HG03175 (cell line): Measurements from ENCODE around the gene DRD4.
A peak's percentile ranks its signal among the peaks of the same experiment; 100 is the strongest.

Source experiments
- ATAC-seq: cut with Tn5 transposase; IDR thresholded peaks from one replicate; pipeline ENCODE4 v1.9.1; 2021; ENCODE audit warnings: mild to moderate bottlenecking, moderate library complexity; ENCODE audit not compliant: unreplicated experiment

Gene DRD4

DNA sequence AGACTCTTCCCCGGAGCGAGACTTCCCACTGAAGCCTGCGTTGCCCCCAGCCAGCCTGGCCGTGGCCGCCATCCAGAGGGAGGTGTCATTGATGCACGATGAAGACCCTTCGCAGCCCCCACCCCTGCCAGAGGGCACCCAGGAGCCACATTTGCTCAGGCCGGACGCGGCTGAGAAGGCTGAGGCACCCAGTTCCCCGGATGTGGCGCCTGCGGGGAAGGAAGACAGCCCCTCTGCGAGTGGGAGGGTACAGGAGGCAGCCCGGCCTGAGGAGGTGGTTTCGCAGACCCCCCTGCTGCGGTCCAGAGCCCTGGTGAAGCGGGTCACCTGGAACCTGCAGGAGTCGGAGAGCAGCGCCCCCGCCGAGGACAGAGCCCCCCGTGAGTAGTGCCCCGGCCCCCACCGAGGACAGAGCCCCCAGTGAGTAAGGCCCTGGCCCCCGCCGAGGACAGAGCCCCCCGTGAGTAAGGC, 27.7 kb upstream of the DRD4 start:
- no peak for ATAC-seq

GRCh38 chr11:610146-610801, 26.8 kb upstream of the DRD4 start:
- no peak for ATAC-seq

DNA sequence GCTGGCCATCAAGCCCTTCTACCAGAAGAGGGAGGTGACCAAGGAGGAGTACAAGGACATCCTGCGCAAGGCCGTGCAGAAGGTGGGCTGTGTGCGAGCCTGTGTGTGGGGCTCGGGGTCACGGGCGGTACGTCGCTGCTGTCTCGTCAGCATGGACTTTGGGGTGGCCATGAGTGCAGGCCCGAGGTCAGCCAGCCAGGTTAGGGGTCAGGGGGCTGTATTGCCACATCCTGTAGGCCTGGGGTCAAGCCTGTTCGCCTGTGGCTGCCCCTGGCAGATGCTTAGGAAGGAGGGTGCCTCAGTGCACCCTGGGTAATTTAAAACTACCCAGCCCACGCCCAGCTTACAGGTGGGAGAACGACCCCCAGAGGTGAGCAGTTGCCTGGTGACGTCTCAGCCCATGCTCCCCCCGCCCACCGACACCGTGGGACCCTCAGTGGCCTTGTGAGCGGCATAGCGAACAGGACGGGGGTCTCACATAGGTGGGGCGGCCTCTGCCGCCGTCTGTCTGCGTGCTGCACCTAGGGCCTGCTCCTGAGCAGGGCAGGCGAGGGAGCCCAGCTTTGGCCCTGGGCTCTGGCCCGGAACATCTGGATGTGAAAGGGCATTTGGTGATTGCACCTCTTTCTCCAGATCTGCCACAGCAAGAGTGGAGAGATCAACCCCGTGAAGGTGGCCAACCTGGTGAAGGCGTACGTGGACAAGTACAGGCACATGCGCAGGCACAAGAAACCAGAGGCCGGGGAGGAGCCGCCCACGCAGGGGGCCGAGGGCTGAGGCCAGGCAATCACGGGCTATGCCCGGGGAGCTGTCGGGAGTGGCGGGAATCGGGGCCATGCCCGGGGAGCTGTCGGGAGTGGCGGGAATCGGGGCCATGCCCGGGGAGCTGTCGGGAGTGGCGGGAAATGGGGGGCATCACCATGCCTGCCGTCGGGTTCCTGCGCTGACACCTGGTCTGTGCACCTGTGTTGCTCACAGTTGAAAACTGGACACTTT, 25.8 kb upstream of the DRD4 start:
- ATAC-seq: no peak

GRCh38 chr11:612201-612960, 24.7 kb upstream of the DRD4 start:
- ATAC-seq: no peak

DNA sequence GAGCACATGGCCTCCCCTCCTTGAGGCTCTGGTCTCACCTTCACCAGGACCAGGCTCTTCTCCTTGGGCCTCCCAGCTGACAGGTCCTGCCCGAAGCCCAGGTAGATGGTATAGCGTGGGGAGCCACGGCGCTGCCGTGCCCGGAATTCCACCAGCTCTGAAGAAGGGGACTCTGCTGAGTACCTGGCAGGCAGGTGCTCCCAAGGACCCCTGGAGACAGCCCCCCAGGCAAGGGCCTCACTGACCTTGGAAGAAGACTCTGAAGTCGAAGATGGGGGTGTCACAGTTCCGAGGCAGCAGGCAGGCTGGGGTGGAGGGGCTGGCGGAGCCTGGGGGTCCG, 24.1 kb upstream of the DRD4 start:
- no peak for ATAC-seq

DNA sequence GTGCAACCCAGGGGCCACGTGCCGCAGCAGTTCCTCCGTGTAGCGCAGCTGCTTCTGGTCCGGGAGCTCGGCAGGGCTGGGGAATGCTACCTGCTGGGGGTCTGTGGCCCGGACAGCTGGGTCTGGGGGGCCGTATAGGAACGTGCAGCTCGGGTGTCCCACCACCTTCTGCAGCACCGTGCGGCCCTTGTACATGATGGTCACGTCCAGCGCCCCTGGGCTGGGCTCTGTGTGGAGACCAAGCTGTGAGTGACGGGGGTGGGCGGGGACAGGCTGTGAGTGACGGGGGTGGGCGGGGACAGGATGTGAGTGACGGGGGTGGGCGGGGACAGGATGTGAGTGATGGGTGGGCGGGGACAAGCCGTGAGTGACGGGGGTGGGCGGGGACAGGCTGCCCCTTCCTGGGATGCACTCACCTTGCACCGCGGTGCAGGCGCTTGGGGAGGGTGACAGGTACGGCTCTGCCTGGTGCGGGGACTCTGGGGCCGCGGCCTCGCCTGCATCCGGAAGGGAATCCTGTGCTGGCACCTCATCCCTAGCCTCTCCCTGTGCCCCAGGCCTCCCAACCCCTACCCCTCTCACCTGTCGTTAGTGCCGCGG, 23.6 kb upstream of the DRD4 start:
- no peak for ATAC-seq

DNA sequence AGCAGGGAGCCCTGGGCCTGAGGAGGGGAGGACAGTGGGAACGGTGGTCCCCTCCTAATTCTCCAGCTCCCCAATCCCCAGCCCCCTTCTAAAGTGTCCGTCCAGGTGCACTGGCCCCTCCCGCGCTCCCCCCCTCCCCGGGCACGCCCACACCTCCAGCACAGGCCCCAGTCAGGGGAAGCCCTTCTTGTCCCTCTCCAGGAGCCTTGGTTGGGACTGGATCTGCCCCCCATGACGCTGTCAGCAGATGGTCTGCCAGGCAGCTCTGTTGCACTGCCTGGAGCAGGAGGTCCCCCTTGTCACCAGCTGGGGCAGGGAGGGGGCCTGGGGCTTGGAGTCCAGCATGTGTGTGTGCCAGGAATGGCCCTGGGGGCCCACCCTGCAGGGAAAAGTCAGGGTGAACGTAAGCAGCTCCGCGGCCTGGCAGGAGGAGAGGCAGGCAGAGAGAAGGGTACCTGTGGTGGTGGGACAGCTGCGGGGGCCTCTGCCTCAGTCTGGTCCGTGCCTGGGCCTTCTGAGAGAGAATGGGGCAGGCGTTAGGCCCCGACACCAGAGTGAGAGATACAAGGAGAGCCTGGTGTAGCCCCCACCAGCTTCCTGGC, 22.9 kb upstream of the DRD4 start:
- no peak for ATAC-seq

- no peak for ATAC-seq
These were observed 22.2 kb upstream of the DRD4 start for GRCh38 chr11:614623-615503.

GRCh38 chr11:615504-616319, 21.4 kb upstream of the DRD4 start, which contains the start of gene IRF7:
Gene IRF7, minus strand, starts transcription at chr11:615950. Its CDS starts 586 bp downstream, at chr11:615364.
- peak; percentile 86 for ATAC-seq

DNA sequence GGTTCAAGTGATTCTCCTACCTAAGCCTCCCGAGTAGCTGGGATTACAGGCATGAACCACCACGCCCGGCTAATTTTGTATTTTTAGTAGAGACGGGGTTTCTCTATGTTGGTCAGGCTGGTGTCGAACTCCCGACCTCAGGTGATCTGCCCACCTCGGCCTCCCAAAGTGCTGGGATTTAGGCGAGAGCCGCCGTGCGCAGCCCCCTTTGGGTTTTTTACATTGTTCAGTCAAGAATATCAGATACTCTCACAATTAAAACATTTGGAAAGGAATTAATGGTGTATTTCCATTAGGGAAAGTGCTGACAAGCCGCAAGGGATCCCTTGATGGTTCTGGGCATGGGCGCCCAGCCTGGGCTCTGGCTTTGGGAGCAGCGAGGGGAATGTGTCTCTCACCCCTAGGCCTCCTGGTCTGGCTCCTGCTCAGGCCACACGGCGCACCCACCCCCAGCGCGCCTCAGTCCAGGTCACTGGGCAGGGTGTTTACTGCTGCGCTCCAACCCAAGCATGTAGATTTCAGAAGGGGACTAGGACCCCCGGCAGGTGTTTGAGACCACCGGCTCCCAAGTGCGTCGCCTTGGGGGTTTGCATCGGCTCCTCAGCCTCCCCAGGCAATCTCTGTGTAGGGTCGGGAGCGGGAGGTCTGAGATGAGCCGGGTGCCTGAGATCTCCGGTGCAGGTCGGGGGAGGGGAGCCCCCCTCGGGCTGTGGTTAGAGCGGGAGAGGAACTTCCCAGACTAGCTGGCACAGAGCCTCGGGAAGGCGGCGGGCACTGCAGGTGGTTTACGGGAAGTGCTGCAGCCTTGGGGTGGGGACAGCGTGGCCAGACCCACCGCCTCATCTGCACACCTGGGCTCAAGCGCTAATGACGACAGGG, 20.5 kb upstream of the DRD4 start:
- ATAC-seq: no peak

DNA sequence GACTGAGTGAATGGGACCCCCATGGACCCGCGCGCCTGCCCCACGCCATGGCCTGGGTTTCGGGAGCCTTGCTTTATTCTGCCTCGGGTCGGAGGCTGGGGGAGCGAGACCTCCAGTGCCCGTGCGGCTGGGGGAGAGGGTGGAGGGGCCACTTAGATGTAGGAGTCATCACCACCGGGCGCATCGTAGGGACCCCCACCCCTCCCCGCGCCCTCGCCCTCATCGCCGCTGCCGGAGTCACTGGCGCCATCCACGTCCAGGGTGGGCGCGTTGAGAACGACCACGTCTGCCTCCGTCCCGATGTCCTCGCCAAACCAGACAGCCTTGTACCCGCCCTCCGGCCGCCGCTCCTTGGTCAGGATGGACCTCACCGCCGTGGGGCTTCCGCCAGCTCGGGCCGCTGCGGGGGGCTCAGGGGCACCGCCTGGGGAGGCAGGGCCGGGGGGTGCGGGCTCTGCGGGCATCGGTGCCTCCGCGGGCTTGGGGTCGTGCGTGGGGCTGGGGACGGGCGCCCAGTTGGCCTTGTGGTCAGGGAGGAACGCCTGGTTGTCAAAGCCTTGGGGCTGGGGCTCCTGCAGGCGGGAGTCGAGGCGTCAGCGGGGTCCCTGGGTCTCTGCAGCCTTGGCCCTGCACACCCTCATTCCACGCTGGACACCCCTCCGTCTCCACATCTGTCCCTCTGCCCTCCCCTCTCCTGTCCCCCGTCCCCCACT, 19.7 kb upstream of the DRD4 start:
- no peak for ATAC-seq

DNA sequence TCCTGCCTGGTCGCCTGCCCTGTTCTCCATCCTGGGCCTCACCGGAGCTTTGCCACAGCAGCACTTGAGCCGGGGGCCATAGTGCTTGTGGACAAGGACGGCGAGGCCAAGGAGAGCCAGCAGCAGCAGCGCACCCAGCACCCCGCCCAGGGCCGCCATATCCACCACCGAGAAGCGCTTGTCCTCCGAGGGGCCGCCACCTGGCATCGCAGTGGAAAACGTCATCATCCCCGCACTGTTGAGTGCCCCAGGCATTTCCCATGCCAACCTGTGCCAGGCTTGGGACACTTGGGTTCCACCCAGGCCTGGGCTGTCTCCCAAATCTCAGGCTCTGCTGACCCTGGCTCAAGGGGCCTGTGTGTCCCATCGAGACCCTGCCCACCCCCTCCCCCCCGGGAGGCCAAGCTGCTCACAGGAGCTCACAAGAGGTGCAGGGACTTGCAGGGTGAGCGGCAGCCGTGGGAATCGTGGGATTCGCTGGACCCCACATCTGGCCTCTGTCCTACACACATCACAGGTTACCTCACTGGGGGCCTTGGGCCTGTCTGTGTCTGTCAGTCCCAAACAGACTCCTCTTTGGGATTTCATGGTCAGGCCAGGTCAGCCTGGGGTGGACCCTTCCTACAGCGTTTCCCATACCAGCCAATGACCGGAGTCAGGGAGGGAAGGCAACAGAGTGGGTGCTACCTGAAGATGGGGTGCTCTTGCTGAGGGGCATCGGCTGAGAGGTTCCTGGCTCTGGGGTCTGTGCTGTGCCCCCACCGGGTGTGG, 19.0 kb upstream of the DRD4 start:
- ATAC-seq: no peak

- no peak for ATAC-seq
These were observed 18.0 kb upstream of the DRD4 start for GRCh38 chr11:618856-619627.

DNA sequence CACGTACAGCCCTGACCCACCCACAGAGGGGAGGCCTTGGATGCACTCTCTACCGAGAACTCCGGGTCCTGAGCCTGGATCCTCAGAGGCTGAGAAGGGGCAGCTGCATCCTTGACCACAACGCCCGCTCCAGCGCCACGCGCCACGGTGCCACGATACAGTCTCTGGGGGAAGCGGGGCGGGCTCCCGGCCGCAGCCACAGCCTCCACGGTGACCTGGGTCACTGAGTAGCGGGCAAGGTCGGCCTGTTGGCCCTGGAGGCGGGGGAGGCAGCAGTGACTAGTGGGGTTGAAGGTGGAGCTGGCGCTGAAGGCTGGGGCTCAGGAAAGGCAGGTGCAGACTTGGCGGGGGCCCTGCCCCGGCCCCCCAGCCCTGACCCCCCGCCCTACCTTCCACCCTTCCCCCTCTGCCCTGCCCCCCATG, 17.4 kb upstream of the DRD4 start:
- no peak for ATAC-seq

GRCh38 chr11:620201-620600, 16.9 kb upstream of the DRD4 start:
- no peak for ATAC-seq
